Stimulated activated naive CD8-positive, alpha-beta T cell treated with anti-CD3 and anti-CD28 coated beads, Interleukin-15, amount 100 ng/mL, for 72 hours (primary cell): ENCODE data around the gene DYNLL1.
"Not testable (repeated sequence)": the region's sequence is repeated elsewhere in the genome, so short reads cannot be mapped to it uniquely, and the experiment has no call there.

Experiments
- ATAC-seq: fragments of 150-1000 bp; cut with Tn5 transposase; 2 replicates; pipeline ENCODE4 v1.10.0; 2021; ENCODE audit warnings: mild to moderate bottlenecking, moderate library complexity
- DNase-seq, 2 donors: peaks; one replicate each; pipeline ENCODE4 v3.0.0; 2021 to 2022
- H3K27ac Mint-ChIP-seq, 2 donors: one replicate each; pipeline ENCODE4 v1.8.0; 2022; ENCODE audit warnings: mild to moderate bottlenecking in 2 of 2, mixed read lengths in 2 of 2, moderate library complexity in 2 of 2
- H3K27me3 Mint-ChIP-seq: one replicate; pipeline ENCODE4 v1.8.0; 2022; ENCODE audit warnings: mixed read lengths
- H3K4me1 Mint-ChIP-seq: one replicate; pipeline ENCODE4 v1.8.0; 2022; ENCODE audit warnings: mild to moderate bottlenecking, mixed read lengths
- H3K4me3 Mint-ChIP-seq, 2 donors: one replicate each; pipeline ENCODE4 v1.8.0; 2022; ENCODE audit warnings: mild to moderate bottlenecking in 2 of 2, mixed read lengths in 2 of 2, moderate library complexity in 1 of 2
- H3K9me3 Mint-ChIP-seq, 2 donors: one replicate each; pipeline ENCODE4 v1.8.0; 2022; ENCODE audit warnings: mixed read lengths in 2 of 2

The DYNLL1 gene

DNA sequence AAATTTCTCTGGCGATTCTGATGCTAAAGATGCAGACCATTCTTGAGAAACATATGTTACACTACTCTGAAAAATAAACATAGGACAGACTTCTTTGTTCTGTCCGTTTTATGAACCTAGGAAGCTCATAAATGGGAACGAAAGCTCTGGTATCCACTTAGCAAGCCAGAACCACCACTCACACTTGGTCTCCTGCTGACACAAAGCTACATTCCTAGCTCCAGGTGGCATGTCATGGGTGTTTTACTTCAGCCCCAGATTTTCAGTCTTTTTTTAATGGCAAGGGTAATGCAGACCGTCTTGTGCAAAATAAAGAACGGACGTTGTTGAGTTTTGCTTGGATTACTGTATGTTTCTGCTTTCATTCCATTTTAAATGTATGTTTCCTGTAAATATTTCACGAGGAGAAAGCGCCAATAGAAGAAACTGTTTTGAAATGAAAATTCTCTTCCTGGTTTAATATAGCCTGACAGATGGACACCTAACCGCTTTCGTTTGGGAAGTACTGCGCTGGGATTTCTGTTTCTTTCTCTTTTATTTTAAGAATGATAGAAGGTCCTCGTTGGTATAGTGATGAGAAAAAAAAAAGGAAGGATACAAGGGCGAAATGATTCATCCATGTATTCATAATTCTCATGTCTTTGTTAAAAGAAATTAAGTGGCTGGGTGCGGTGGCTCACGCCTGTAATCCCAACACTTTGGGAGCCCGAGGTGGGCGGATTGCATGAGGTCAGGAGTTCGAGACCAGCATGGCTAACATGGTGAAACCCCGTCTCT, 33.9 kb downstream of the DYNLL1 start:
- Mint-ChIP-seq H3K27me3 (no peaks in the 10 kb centered on the region), H3K9me3 (no peaks in the 10 kb centered on the region), H3K4me1 (peaks cover 29% of the 10 kb centered on the region), H3K27ac (peak overlapping the region; percentile 100), H3K4me3 (peak overlapping the region; percentile 99 to 100)
- DNase-seq (no peak), ATAC-seq (no peak)

GRCh38 chr12:120530418-120530761, 34.5 kb downstream of the DYNLL1 start:
- Mint-ChIP-seq H3K4me1 (peaks cover 29% of the 10 kb centered on the region), H3K4me3 (peak overlapping the region; percentile 99 to 100)
- H3K27me3 Mint-ChIP-seq, H3K27ac Mint-ChIP-seq, ATAC-seq, H3K9me3 Mint-ChIP-seq, DNase-seq: not testable (repeated sequence)

- H3K9me3 Mint-ChIP-seq, result no peaks in the 10 kb centered on the region
- H3K4me1 Mint-ChIP-seq, result peaks cover 47% of the 10 kb centered on the region
- H3K27me3 Mint-ChIP-seq, result no peaks in the 10 kb centered on the region
- DNase-seq (no peak), ATAC-seq (no peak)
- H3K27ac Mint-ChIP-seq, result no peak overlapping the region
- no peak overlapping the region for H3K4me3 Mint-ChIP-seq
Observed at GRCh38 chr12:120532701-120533238, 36.9 kb downstream of the DYNLL1 start.

- DNase-seq, result peak; percentile 75 to 77
- Mint-ChIP-seq H3K4me3 (peak within 1 kb of the TSS; percentile 95 to 99), H3K4me1 (peaks cover 57% of the 10 kb centered on the region), H3K9me3 (no peaks in the 10 kb centered on the region), H3K27ac (peak within 1 kb of the TSS; percentile 98 to 100), H3K27me3 (no peaks in the 10 kb centered on the region)
- ATAC-seq, result peak; percentile 83
Observed at GRCh38 chr12:120534203-120534702, 38.3 kb downstream of the DYNLL1 start, which contains the start of gene RNF10. Gene RNF10, plus strand, starts transcription at chr12:120534356. Its CDS starts 456 bp downstream, at chr12:120534812.

GRCh38 chr12:120534703-120535655, 39.1 kb downstream of the DYNLL1 start:
- Mint-ChIP-seq H3K4me1 (peaks cover 56% of the 10 kb centered on the region), H3K27ac (peak overlapping the region; percentile 98 to 100), H3K9me3 (no peaks in the 10 kb centered on the region), H3K4me3 (peak overlapping the region; percentile 95 to 99), H3K27me3 (no peaks in the 10 kb centered on the region)
- DNase-seq (peak; percentile 60 to 69), ATAC-seq (peak; percentile 80)

DNA sequence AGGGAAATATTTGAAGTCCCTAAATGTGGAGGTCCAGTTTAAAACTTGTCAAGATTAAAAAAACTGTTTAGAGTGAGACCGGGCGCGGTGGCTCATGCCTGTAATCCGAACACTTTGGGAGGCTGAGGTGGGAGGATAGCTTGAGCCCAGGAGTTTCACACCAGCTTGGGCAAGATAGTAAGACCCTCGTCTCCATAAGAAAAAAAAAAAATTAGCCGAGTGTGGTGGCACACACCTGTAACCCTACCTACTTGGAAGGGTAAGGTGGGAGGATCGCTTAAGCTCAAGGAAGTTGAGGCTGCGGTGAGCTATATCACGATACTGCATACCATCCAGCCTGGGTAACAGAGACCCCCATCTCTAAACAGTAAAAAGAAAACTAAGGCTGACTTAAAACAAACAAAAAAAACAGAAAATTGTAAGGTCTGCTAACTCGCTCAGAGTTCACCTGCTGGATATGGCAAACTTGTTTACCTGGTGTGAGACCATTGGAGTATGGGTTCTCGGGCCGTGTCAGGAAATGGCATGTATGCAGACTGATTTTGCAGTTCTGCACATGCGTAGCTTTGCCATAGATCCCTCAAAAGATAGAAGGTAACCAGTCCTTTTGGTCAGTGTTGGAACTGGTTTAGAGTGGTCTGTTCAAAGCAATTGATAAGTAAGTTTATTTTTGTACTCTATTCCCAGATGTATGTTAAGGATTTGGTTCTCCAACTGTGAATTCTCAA, 40.3 kb downstream of the DYNLL1 start:
- Mint-ChIP-seq H3K27ac (peak overlapping the region; percentile 42 to 77), H3K9me3 (no peaks in the 10 kb centered on the region), H3K4me1 (peaks cover 59% of the 10 kb centered on the region), H3K4me3 (peak overlapping the region; percentile 95 to 99), H3K27me3 (no peaks in the 10 kb centered on the region)
- peak in 1 of 2 donors; percentile 20 for DNase-seq
- peak; percentile 35 for ATAC-seq

GRCh38 chr12:120537856-120538220, 41.9 kb downstream of the DYNLL1 start:
- H3K27me3 Mint-ChIP-seq, result no peaks in the 10 kb centered on the region
- no peaks in the 10 kb centered on the region for H3K9me3 Mint-ChIP-seq
- no peak overlapping the region for H3K27ac Mint-ChIP-seq
- H3K4me3 Mint-ChIP-seq, result peak overlapping the region; percentile 95 to 99
- H3K4me1 Mint-ChIP-seq, result peaks cover 63% of the 10 kb centered on the region
- ATAC-seq, result no peak
- DNase-seq, result no peak

GRCh38 chr12:120538281-120539156, 42.6 kb downstream of the DYNLL1 start:
- ATAC-seq (no peak), DNase-seq (no peak)
- H3K4me3 Mint-ChIP-seq, result peak overlapping the region; percentile 95 to 99
- H3K27ac Mint-ChIP-seq, result peak overlapping the region; percentile 76 to 94
- no peaks in the 10 kb centered on the region for H3K27me3 Mint-ChIP-seq
- no peaks in the 10 kb centered on the region for H3K9me3 Mint-ChIP-seq
- peaks cover 60% of the 10 kb centered on the region for H3K4me1 Mint-ChIP-seq

DNA sequence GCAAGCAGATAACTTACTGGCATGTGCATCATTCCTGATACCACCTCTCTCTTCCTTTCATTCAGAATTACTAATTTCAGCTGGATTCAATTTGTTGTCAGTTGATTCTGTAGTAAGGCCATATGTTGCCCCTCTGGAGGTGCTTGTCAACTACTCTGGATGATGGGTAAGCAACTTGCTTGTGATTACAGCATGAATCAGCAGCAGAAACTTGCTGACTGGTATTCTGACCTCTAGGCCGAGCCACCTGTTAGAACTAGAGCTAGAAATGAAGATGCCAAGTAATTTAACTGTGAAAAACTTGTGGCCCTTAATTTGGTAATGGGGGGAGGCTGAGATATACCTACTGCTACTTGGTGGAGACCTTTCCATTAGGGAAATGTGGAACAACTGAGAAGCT, 43.4 kb downstream of the DYNLL1 start:
- no peak for DNase-seq
- Mint-ChIP-seq H3K9me3 (no peaks in the 10 kb centered on the region), H3K27me3 (no peaks in the 10 kb centered on the region), H3K4me3 (peak overlapping the region; percentile 19 to 95), H3K4me1 (peaks cover 58% of the 10 kb centered on the region), H3K27ac (no peak overlapping the region)
- ATAC-seq, result no peak

DNA sequence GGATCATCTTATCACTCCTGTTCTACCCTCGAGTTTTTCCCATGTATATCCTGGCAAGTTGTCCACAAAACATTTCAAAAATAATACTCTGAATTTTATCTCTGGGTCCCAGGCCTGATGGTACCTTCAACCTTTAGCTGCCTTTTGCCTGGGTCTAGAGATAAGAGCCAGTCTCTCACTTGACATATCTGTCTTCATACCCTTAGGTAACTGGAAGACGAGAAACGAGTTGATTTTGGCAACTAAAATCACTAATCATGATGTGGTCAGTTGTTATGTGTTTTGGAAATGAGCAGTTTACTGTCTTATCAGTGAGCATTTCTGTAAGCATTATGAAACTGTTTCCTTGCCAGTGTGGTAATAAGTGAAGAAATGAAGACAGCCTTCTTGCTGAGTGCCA, 44.5 kb downstream of the DYNLL1 start:
- DNase-seq (no peak), ATAC-seq (peak; percentile 35)
- Mint-ChIP-seq H3K4me1 (peaks cover 64% of the 10 kb centered on the region), H3K4me3 (peak overlapping the region in 1 of 2 donors; percentile 5), H3K27me3 (no peaks in the 10 kb centered on the region), H3K27ac (peak overlapping the region; percentile 42 to 43), H3K9me3 (no peaks in the 10 kb centered on the region)

DNA sequence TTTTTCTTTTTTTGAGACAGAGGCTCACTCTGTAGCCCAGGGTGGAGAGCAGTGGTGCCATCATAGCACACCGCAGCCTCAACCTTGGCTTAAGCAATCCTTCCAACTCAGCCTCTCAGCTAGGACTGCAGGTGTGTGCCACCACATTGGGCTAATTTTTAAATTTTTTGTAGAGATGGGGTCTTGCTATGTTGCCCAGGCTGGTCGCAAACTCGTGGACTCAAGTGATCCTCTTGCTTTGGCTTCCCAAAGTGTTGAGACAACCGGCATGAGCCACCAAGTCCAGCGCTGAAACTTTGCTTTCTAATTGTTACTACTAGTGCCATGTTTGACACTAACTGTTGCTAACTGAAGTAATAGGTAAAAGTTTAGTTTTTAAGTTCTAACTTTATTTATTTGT, 46.3 kb downstream of the DYNLL1 start:
- DNase-seq (no peak), ATAC-seq (no peak)
- Mint-ChIP-seq H3K4me3 (no peak overlapping the region), H3K27me3 (no peaks in the 10 kb centered on the region), H3K9me3 (no peaks in the 10 kb centered on the region), H3K27ac (no peak overlapping the region), H3K4me1 (peaks cover 47% of the 10 kb centered on the region)

GRCh38 chr12:120544691-120545090, 48.8 kb downstream of the DYNLL1 start:
- H3K27ac Mint-ChIP-seq, result no peak overlapping the region
- H3K4me3 Mint-ChIP-seq, result no peak overlapping the region
- no peaks in the 10 kb centered on the region for H3K9me3 Mint-ChIP-seq
- no peak for DNase-seq
- H3K27me3 Mint-ChIP-seq, result no peaks in the 10 kb centered on the region
- ATAC-seq, result no peak
- H3K4me1 Mint-ChIP-seq, result peaks cover 22% of the 10 kb centered on the region

GRCh38 chr12:120546050-120546386, 50.1 kb downstream of the DYNLL1 start:
- DNase-seq (no peak), ATAC-seq (no peak)
- Mint-ChIP-seq H3K4me3 (no peak overlapping the region), H3K9me3 (no peaks in the 10 kb centered on the region), H3K27me3 (no peaks in the 10 kb centered on the region), H3K4me1 (peaks cover 16% of the 10 kb centered on the region), H3K27ac (no peak overlapping the region)
